Epithelial cell of proximal tubule (primary cell): Measurements from ENCODE around the gene CDC42EP2. TPM values are rescaled to one million over a fixed set of nuclear protein-coding genes. Genes with fewer than 3 reads are reported as not detected.

Experiments
- DNase-seq: peaks from one replicate; pipeline ENCODE4 v3.0.0-alpha.2; 2011; ENCODE audit warnings: low read depth
- H3K4me3 ChIP-seq: 2 replicates; pipeline ENCODE4 v1.5.1; 2011; ENCODE audit warnings: low read depth, mild to moderate bottlenecking, low read length
- total RNA-seq: library from RNA; depleted of rRNA; stranded (reverse); fragments of >200 nt; gene quantifications from 2 replicates; pipeline ENCODE4 v1.2.3, GENCODE V29; 2015
- TF ChIP-seq, protein P1 (sequence below): conservative IDR thresholded peaks from 2 replicates; pipeline ENCODE4 v1.5.1; 2012; ENCODE audit warnings: low read depth, mild to moderate bottlenecking, low read length

CDC42EP2 gene, protein sequence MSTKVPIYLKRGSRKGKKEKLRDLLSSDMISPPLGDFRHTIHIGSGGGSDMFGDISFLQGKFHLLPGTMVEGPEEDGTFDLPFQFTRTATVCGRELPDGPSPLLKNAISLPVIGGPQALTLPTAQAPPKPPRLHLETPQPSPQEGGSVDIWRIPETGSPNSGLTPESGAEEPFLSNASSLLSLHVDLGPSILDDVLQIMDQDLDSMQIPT
- total RNA-seq: 18.6 and 23.1 TPM in 2 replicates

DNA sequence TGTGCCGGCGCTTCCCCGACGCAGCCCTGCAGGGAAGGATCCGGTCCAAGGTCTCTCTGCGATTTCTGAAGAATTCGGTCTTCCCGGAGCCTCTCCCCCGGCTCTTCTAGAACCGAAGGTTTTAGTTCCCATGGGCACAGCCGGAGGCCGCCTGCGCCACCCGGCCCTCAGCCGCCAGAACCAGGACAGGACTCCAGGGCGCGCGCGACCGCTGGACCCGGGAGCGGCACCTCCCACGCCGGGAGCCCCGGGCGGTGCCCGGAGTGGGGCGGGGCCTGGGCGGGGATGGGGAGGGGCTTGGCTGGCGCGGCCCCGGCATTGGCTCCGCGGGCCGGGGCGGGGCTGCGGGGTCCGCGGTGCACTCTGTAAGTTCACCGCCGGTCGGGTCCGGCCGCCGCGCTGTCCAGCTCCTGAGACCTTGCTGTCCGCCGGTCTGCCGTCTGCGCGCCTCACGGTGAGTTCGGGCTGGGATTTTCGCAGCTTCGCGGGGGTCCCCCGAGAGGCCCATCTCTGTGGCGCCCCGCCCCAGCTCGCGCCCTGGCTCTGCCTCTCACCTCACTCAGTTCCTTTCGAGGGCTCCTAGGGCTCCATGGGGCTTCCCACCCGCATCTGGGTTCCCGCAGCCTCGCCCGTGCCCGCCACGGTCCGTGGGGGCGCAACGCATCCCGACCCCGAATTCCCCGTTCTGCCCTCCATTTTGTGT is at the start of gene CDC42EP2:
CDC42EP2 (plus strand) TSS at position 366 of the 703 bp plus-strand sequence. CDS start 6,033 bp downstream, outside the sequence.
- H3K4me3 ChIP-seq: peak within 1 kb of the TSS; percentile 96
- TF ChIP-seq, protein P1, sequence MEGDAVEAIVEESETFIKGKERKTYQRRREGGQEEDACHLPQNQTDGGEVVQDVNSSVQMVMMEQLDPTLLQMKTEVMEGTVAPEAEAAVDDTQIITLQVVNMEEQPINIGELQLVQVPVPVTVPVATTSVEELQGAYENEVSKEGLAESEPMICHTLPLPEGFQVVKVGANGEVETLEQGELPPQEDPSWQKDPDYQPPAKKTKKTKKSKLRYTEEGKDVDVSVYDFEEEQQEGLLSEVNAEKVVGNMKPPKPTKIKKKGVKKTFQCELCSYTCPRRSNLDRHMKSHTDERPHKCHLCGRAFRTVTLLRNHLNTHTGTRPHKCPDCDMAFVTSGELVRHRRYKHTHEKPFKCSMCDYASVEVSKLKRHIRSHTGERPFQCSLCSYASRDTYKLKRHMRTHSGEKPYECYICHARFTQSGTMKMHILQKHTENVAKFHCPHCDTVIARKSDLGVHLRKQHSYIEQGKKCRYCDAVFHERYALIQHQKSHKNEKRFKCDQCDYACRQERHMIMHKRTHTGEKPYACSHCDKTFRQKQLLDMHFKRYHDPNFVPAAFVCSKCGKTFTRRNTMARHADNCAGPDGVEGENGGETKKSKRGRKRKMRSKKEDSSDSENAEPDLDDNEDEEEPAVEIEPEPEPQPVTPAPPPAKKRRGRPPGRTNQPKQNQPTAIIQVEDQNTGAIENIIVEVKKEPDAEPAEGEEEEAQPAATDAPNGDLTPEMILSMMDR: no peak
- no peak for DNase-seq

DNA sequence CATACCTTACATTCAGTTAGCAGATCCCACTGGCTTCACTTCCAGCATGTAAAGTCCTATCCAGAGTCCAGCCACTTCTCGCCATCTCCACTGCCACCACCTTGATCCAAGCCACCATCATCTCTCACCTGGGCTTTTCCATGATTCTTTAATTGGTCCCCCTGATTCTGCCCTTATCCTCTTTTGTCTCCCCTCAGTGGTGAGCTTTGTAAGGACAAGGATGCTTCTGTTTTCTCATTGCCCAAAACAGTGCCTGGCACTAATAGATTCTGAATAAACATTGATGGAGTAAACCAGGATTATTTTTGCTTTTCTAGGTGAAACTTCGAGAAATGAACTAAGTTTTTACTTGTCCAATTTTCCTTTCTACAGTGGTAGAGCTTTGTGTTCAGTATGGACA is 48.5 kb upstream of the CDC42EP2 start:
- TF ChIP-seq, protein P1: peak; percentile 59
- no peak overlapping the region for H3K4me3 ChIP-seq
- no peak for DNase-seq

DNA sequence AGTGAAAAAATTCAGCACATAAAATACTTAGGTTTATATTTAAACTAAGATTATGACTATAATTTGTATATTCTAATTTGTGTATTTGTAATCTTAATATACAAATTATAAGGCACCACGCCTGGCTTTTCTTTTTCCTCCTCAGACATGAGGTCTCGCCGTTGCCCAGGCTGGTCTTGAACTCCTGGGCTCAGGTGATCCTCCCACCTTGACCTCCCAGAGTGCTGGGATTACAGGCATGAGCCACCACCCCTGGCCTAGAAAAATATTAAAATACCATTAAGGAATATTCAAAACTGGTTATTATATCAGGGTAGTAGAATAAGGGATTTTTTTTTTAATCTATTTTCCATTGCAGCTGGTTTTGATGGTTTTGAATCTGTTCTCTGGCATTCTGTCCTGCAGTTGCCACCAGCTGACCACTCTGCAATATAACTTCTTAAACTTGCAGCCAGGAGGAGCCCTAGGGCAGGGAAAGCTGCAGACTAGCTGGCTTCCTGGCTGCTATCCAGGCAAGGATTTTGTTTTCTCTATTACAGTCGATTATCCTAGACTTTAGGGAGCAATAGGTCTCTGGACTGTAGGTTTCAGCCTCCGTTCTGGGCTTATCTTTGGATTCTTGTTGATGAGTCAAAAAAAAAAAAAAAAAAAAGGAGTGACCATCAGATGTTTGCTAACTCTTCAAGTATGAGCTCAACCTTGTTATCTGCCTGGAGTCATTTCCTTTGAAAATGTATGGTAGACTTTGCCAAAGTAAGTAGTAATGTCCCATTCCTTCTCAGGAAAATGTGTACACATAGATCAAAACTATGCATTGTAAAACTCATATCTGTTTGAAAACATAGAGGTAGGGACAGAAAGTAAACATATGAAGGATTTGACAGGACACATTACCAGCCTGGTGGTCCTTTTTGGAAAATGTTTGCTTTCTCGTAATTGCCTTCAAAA is 39.7 kb upstream of the CDC42EP2 start:
- DNase-seq: no peak
- no peak overlapping the region for H3K4me3 ChIP-seq
- TF ChIP-seq, protein P1: peak; percentile 83

DNA sequence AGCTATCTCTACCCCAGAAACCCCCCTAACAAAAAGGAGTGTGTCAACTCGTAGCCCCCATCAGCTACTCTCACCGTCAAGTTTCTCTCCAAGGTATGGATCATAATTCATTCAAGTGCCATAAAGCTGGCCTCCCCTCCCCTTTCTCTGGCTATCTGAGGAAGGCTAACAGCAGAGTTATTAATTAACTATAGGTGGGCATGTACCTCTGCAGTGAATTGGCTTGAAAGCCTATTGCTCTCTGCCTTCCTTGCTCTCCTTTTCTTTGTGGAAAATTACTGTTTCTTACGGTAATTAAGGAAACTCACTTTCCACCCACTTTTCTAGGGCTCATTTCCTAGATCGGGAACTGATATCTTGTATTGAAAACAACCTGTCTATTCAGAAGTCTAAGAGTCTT is 38.8 kb upstream of the CDC42EP2 start:
- no peak for DNase-seq
- H3K4me3 ChIP-seq: no peak overlapping the region
- TF ChIP-seq, protein P1: no peak

DNA sequence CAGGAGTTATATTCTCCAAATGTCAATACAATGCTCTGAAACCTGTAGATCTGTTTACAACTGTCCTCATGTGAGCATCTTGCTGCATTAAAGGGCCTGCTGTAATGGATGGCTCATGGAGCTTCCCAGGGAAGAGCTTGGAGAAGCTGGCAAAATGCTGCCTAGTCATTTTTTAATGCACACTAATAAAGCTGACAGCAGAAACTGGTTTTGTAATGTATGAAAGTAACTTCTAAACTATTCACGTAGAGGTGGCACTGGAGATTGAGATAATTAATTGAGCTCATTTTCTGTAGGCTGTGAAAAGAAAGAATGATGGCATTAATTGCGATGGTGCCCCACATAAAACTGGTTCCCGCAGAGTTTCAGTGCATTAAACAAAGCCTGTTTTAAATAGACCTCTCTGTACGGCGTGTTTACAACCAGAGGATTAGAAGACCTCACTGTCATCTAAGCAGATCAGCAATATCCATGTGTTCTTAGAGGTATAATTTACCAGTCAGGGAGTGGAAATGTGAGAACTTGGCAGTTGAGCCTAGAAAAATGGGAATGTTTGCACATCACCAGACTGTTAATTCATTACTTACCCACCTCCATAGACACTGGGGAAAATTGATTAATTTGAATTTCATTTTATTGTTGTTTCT is 36.9 kb upstream of the CDC42EP2 start:
- no peak for DNase-seq
- TF ChIP-seq, protein P1: no peak
- H3K4me3 ChIP-seq: no peak overlapping the region

DNA sequence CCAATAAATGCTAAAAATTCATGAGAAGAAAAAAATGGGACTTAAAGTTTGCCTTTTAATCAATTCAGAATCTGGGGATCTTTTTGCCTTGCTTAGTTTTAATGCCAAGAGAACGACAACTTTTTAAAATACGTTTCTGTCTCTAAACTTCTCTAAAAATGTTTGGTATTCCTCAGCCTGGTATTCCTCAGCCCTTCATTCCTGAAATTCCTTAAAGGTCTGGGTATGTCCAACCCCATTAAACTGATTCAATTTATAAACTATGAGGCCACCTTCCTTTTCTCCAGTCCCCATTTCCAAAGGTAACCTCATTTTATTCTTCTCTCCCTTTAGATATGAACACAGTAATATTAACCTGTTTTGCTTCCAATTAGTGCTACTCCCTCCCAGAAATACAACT is 36.3 kb upstream of the CDC42EP2 start:
- TF ChIP-seq, protein P1: no peak
- no peak for DNase-seq
- H3K4me3 ChIP-seq: no peak overlapping the region
